Fibroblast of lung (primary cell): ENCODE results near the gene USP13.

Experiments used
- CTCF ChIP-seq, 2 donors: IDR thresholded peaks in 1 of 2; conservative IDR thresholded peaks in 1 of 2; 1 replicate in 1 of 2; 2 replicates in 1 of 2; pipeline ENCODE4 v1.5.1; 2011 to 2012; ENCODE audit warnings: low read length in 2 of 2, control low read depth in 1 of 2, inconsistent platforms in 1 of 2, low read depth in 1 of 2, mild to moderate bottlenecking in 1 of 2
- EZH2 ChIP-seq: IDR thresholded peaks from 2 replicates; pipeline ENCODE4 v1.5.1; 2012; ENCODE audit warnings: low read length, control low read depth, mild to moderate bottlenecking; ENCODE audit errors: missing control alignments

GRCh38 chr3:179603321-179603720 is 49.5 kb upstream of the USP13 start:
- TF ChIP-seq CTCF (conservative IDR thresholded peaks at IDR 0.05 in 1 of 2, IDR thresholded peaks at IDR 0.05 in 1 of 2; ENCODE audit: low read depth in 1 of 2, low read length in 2 of 2) (no peak), EZH2 (no peak)
